GM18868 (cell line): ENCODE data around the gene PVALEF.

ENCODE experiments used
- ATAC-seq: cut with Tn5 transposase; IDR thresholded peaks from one replicate; pipeline ENCODE4 v1.9.1; 2021; ENCODE audit warnings: mild to moderate bottlenecking, moderate library complexity; ENCODE audit not compliant: unreplicated experiment

PVALEF gene

GRCh38 chr17:81194225-81194760 is 29.0 kb downstream of the PVALEF start:
- no peak for ATAC-seq

DNA sequence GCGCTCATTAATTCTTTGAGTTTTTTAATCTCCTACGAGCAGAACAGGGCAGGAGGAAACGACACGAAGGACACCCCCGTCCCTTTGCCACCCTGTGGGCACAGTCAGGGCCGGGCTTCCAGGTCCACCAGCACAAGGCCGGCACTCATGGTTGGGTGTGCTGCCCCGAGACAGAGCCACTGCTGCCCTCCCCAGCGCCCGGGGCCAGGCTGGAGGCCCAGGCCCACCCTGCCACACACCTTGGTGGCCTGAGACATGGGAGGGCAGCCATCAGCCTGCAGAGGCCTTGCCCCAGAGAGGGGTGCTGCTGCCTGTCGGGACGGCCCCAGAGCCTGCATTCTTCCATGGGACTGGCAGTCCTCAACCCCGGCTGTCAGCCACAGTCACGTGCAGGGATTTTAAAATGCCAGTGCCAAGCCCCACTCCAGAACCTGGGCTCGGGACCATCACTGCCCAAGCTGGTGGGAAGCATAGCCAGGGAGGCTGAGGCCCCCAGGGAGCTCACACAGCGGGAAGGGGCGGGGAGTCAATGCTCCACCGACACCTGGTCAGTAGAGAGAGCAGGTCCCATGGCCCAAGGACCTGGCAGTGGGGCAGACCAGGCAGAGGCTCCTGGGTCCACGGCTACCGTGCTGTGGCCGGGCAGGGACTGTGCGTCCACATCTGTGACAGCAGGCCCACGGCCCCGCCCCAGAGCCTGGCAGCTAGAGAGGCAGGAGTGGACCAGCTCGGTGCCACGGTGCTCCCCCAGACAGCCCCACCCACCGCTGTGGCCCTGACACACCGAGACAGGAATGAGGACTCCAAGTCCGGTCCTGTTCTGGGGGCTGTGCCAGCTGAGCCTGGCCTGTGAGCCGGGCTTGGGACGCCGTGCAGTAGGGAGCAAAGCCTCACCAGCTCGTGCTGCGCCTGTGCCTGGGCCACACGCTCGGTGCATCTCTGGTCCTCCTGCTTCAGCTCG is 29.9 kb downstream of the PVALEF start:
- no peak for ATAC-seq

- no peak for ATAC-seq
These were observed 30.7 kb downstream of the PVALEF start for GRCh38 chr17:81195941-81196495.

DNA sequence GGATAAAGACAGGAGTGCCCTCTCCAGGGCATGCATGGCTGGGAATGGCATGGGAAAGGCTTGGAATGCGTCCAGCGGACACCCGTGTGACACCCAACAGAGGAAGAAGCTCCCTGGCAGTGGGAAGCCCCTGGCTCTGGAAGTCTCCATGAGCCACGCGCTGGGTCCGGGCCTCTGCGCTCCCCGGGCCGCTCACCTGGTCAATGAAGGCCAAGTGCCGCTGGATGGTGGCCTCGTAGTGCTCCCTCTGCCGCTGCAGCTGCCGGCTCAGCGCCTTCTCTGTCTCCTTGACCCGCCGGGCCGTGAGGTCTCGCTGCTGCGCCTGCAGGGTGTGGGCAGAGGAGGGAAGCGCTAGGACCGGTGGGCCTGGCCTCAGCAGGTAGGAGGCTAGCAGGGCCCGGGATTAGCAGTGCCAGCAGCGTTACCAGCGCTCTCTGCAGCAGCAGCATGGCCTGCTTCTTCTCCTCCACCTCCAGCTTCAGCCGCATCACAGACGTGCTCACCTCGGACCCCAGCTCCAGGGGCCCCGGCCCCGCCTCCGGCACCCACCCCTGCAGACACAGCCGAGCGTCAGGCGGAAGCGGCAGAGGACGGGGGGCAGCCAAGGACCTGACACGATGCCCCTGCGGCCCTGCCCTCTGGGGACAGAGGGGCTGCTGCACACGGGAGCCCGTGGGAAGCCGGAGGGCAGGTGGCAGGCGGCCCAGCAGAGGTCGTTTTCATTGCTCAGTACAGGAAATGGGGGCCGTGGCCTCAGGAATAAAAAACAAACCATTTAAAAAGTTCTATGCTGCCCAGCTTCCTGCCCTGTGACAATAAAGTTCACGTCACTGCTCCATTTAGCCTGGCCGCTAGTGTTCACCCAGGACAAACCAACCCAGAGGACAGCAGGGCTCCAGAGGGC is 31.4 kb downstream of the PVALEF start:
- ATAC-seq = no peak

DNA sequence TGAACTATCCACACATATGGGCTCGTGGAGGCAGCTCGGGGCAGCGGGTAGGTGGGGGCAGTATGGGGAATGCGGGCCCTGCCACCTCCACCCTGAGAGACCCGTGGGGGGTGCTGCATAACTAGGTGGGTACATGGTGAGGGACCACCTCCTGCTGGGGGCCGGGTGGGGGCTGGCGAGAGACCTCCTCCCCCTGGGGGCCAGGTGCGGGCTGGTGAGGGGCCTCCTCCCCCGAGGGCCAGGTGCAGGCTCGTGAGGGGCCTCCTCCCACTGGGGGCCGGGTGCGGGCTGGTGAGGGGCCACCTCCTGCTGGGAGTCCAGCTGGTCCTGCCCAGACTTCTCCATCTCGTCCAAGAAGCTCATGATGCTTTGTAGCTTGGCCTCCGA is 32.1 kb downstream of the PVALEF start:
- ATAC-seq = no peak

- ATAC-seq = no peak
These were observed 32.7 kb downstream of the PVALEF start for GRCh38 chr17:81197831-81198490.

DNA sequence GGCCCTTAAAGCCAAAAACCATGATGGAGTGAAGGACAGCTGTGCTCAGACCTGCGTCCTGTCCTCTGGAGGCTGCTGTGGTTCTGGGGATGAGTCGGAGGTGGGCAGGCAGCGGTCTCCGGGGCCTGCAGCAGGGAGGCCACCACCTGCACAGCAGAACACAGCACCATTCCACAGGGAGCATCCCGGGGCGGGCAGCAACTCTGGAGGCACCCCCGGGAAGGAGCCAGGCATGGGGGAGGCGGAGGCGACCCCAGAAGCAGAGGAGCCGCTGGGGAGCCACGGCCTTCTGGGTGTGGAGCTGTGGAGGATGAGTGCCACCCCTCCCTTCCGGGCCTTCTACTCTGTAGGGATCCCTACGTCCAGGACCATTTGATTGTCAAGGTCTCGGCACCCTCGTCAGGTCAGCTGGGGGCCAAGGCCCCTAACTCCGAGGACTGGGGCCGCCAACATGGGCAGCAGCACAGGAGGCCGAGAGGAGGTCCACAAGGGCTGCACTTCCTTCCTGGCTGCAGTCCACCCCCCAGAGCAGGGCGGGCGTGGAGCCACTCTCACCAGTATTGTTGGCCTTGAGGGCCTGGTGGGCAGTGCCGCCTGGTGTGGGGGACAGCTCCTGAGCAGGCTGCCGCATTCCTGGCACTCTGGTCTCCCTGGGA is 33.6 kb downstream of the PVALEF start:
- ATAC-seq = no peak

DNA sequence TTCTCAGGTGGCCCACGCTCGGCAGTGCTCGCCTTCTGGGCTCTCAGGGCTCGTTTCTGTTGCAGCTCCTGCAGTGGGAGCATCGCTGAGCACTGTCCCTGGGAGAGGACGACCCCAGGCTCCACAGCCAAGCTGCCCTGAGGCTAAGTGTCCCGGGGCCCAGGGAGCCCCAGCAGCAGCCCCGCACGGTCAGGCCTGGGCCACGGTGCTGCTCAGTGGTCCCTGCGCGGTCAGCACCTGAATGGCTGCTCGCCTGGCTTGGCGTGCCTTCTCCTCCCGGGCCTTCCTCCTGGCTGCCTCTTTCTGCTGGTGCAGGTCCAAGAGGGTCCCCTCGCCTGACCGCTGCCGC is 34.1 kb downstream of the PVALEF start:
- ATAC-seq = no peak

DNA sequence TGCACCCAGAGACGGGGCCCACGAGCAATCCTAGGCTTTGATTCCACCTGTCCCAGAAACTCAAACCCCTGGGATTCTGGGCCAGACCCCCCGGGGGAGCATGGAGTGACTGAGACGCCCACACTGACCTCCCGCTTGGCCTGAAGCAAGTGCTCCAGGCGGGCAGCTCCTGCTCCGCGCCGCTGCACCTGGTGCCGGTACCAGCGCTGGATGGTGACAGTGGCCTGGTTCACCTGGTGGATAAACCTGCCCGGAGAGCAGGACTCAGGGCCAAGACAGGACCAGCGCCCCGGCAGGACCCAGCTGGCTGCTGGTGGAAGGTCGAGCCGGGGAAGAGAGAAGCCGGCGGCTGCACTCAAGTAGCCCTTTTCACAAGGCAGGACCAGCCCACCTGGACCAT is 34.9 kb downstream of the PVALEF start:
- ATAC-seq = no peak

GRCh38 chr17:81200695-81201580 is 35.6 kb downstream of the PVALEF start:
- no peak for ATAC-seq

DNA sequence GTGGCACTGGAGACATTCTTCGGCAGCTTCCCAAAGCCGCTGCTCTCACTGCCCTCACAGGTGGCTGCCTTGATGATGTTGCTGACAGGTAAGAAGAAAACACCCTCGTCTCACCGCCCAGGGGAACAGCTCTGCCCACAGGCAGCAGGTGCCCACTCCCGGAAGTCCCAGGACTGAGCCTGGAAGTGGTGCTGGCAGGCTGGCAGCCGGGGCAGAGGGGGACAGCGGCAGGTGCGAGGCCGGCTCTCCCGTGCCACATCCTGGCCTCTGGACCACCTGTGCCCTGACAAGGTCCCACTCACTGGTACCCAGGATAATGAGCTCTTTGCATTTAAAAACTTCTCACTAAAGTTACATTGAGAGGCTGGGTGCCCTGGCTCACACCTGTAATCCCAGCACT is 37.0 kb downstream of the PVALEF start:
- no peak for ATAC-seq

DNA sequence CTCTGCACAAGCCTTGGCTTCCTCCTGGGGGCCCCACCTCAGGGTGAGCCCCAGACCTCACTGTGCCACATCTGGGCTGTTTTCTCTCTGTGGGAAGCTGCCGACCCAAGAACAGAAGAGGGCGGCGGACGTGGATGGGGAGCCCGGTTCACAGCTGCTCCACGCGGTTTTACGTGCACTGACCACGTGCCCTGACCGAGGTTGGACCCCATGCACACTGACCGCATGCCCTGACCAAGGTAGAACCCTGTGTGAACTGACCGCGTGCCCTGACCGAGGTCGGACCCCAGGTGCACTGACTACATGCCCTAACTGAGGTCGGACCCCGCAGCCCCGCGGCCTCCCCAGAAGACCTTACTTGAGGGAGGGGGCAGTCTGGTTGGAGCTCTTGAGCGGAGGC is 37.8 kb downstream of the PVALEF start:
- ATAC-seq = no peak

- no peak for ATAC-seq
These were observed 39.3 kb downstream of the PVALEF start for GRCh38 chr17:81204578-81204977.

DNA sequence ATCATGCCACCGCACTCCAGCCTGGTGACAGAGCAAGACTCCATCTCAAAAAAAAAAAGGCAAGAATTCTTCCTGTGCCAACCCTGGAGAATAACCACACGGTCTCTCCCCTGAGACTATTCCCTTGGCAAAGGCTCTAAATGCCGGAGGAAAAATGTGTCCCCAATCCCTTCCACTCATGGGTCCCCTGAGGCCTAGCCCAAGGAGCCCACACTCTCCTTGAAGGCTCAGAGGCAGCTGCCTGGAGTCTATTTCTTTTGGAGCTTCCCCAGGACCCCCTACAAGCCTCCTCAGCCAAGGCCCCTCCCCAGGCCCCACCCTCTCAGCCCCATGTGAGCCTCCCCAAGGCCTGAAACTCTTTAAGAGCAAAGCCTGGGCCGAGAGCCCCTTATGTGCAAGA is 40.9 kb downstream of the PVALEF start:
- ATAC-seq = no peak

GRCh38 chr17:81206657-81207056 is 41.4 kb downstream of the PVALEF start:
- no peak for ATAC-seq

DNA sequence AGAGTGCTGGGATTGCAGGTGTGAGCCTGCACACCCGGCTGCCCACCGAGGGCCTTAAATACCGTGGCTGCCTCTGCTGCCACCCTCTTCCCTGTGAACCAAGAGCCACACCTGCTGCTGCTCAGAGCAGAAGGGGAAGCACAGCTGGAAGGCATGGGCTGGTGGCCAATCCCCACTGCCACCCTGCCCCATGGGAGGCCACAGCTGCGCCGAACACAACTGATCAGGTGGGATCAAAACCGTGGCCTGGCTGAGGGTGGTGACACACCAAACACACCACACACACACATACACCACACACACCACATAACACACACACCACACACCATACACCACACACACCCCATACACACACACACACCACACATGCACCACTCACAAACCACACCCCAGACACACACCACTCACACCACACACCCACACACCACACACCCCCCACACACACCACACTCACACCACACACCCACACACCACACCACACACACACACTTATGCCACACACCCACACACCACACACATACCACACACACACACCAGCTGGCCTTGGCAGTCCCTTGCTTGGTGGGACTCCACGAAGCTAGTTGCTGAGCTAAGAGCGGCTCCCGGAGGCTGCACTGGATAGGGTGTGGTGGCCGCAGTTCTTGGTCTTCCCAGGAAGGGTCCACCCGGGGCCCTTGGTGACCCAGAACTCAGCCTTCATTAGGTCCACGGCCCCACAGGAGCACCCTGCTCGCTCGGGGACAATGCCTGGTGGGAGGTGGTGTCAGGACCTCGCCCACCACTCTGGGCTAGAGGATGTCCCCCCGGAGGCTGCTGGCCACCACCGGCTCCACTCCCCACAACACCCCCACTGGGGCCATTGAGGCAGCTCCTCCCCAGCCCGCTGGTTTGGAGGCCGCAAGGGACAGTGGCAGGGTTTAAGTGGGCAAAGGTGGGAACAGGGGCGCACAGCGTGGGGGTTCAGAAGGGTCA is 42.6 kb downstream of the PVALEF start:
- ATAC-seq = no peak

GRCh38 chr17:81208651-81209050 is 43.3 kb downstream of the PVALEF start:
- ATAC-seq = no peak

GRCh38 chr17:81209141-81209540 is 43.8 kb downstream of the PVALEF start:
- no peak for ATAC-seq
